ENCODE results near the gene COMP.
"Not testable (repeated sequence)": the region's sequence is repeated elsewhere in the genome, so short reads cannot be mapped to it uniquely, and the experiment has no call there.

- TF ChIP-seq, protein P1, sequence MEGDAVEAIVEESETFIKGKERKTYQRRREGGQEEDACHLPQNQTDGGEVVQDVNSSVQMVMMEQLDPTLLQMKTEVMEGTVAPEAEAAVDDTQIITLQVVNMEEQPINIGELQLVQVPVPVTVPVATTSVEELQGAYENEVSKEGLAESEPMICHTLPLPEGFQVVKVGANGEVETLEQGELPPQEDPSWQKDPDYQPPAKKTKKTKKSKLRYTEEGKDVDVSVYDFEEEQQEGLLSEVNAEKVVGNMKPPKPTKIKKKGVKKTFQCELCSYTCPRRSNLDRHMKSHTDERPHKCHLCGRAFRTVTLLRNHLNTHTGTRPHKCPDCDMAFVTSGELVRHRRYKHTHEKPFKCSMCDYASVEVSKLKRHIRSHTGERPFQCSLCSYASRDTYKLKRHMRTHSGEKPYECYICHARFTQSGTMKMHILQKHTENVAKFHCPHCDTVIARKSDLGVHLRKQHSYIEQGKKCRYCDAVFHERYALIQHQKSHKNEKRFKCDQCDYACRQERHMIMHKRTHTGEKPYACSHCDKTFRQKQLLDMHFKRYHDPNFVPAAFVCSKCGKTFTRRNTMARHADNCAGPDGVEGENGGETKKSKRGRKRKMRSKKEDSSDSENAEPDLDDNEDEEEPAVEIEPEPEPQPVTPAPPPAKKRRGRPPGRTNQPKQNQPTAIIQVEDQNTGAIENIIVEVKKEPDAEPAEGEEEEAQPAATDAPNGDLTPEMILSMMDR (IDR thresholded peaks at IDR 0.05), result not testable (repeated sequence)
- not testable (repeated sequence) for TF ChIP-seq POLR2AphosphoS5 (IDR thresholded peaks at IDR 0.05; ENCODE audit: low read depth, low read length); REST (IDR thresholded peaks at IDR 0.05; ENCODE audit: insufficient read depth in 1 of 2, low read depth in 2 of 2, low read length in 1 of 2)
These were observed 25.5 kb upstream of the COMP start for GRCh38 chr19:18816645-18817044.
